Skin of body (tissue), 2 donors: ENCODE results near the gene DOK6. TPM values are rescaled to one million over a fixed set of nuclear protein-coding genes. Genes with fewer than 3 reads are reported as not detected.
"Not testable (repeated sequence)": the region's sequence is repeated elsewhere in the genome, so short reads cannot be mapped to it uniquely, and the experiment has no call there.

Experiments used
- DNase-seq: peaks from one replicate; lab custom pipeline; 2025; lab: John Stamatoyannopoulos, UW
- total RNA-seq: library from RNA; depleted of rRNA; stranded (reverse); fragments of >200 nt; gene quantifications from one replicate; pipeline ENCODE4 v1.2.3, GENCODE V29; 2014

DOK6 gene
- total RNA-seq, 1 donor from 2014 or later = 7.0 TPM

- DNase-seq = not testable (repeated sequence)
Measured at GRCh38 chr18:69864802-69865201, 464.1 kb downstream of the DOK6 start.

- no peak for DNase-seq
Measured at GRCh38 chr18:69865776-69866175, 465.1 kb downstream of the DOK6 start.

- DNase-seq = no peak
Measured at GRCh38 chr18:69866212-69866611, 465.5 kb downstream of the DOK6 start.

GRCh38 chr18:69870736-69871135, 470.0 kb downstream of the DOK6 start:
- DNase-seq = no peak

GRCh38 chr18:69871363-69871762, 470.7 kb downstream of the DOK6 start:
- DNase-seq = no peak

- no peak for DNase-seq
Measured at GRCh38 chr18:69872661-69873060, 472.0 kb downstream of the DOK6 start.

GRCh38 chr18:69874058-69874457, 473.4 kb downstream of the DOK6 start:
- DNase-seq = no peak

GRCh38 chr18:69876490-69876889, 475.8 kb downstream of the DOK6 start:
- DNase-seq = no peak

GRCh38 chr18:69878213-69878933, 477.7 kb downstream of the DOK6 start:
- no peak for DNase-seq

GRCh38 chr18:69879051-69879450, 478.4 kb downstream of the DOK6 start:
- not testable (repeated sequence) for DNase-seq

- no peak for DNase-seq
Measured at GRCh38 chr18:69880083-69880482, 479.4 kb downstream of the DOK6 start.

- no peak for DNase-seq
Measured at GRCh38 chr18:69882965-69883668, 482.4 kb downstream of the DOK6 start.

GRCh38 chr18:69883781-69884180, 483.1 kb downstream of the DOK6 start:
- DNase-seq = no peak

GRCh38 chr18:69885355-69885754, 484.7 kb downstream of the DOK6 start:
- no peak for DNase-seq

GRCh38 chr18:69885841-69886531, 485.3 kb downstream of the DOK6 start:
- no peak for DNase-seq

- no peak for DNase-seq
Measured at GRCh38 chr18:69887256-69887655, 486.6 kb downstream of the DOK6 start.

- no peak for DNase-seq
Measured at GRCh38 chr18:69889009-69889408, 488.3 kb downstream of the DOK6 start.

GRCh38 chr18:69890558-69890957, 489.9 kb downstream of the DOK6 start:
- DNase-seq = no peak

- DNase-seq = no peak
Measured at GRCh38 chr18:69894467-69894866, 493.8 kb downstream of the DOK6 start.

GRCh38 chr18:69895066-69896047, 494.7 kb downstream of the DOK6 start:
- DNase-seq = no peak
